Ovary (tissue), 9 donors: ENCODE data around the gene FNIP1. TPM values are rescaled to one million over a fixed set of nuclear protein-coding genes. Genes with fewer than 3 reads are reported as not detected.

Experiments
- DNase-seq, 5 donors: peaks; one replicate each; pipeline ENCODE4 v3.0.0-alpha.2; 2019 to 2020
- H3K27ac ChIP-seq, 2 donors: fragments of 200-600 bp; one replicate each; pipeline versions ENCODE4 v1.5.1 to v1.8.0; 2019 to 2022
- H3K27me3 ChIP-seq: fragments of 200-600 bp; one replicate; pipeline ENCODE4 v1.8.0; 2022
- H3K36me3 ChIP-seq: fragments of 200-600 bp; sonication (generic); one replicate; pipeline ENCODE4 v1.5.1; 2019
- H3K4me1 ChIP-seq: one replicate; pipeline ENCODE4 v1.8.1; 2013; ENCODE audit warnings: mild to moderate bottlenecking, moderate library complexity; ENCODE audit not compliant: insufficient read depth
- H3K4me3 ChIP-seq: fragments of 200-600 bp; sonication (generic); one replicate; pipeline ENCODE4 v1.5.1; 2017
- H3K9me3 ChIP-seq, 2 donors: fragments of 200-600 bp in 1 of 2; sonication (generic) in 1 of 2; one replicate each; pipeline versions ENCODE4 v1.5.1 to v1.8.1; 2013 to 2019; ENCODE audit warnings: mild to moderate bottlenecking in 1 of 2, moderate library complexity in 1 of 2
- EP300 ChIP-seq: sonication (generic); formaldehyde crosslinking; IDR thresholded peaks from one replicate; pipeline ENCODE4 v1.6.1; 2017; ENCODE audit warnings: antibody characterized with exemption
- POLR2A ChIP-seq: fragments of 450-650 bp; IDR thresholded peaks from one replicate; pipeline ENCODE4 v1.6.1; 2017; ENCODE audit warnings: antibody characterized with exemption, mild to moderate bottlenecking, moderate library complexity
- WGBS, 3 donors: extraction: QIAGEN DNeasy Blood & Tissue Kit in 1 of 3; methylation state at CpG; one replicate each; pipeline versions ENCODE4 v1.1.5 to v1.1.7; 2013 to 2017; 5-methylcytosine and 5-hydroxymethylcytosine counted together
- intact Hi-C, 4 donors: fragments of 100-400 bp; cut with DNase I; formaldehyde crosslinking; loops; one replicate each; pipeline versions ENCODE4 v1.11.0 to v1.15.1; 2022 to 2023
- polyA plus RNA-seq, 2 donors: library from polyadenylated mRNA; stranded (reverse); fragments of 200-250 nt in 1 of 2; fragments of 350-450 nt in 1 of 2; fragmentation: Illumina TruSeq in 1 of 2; extraction: RNeasy Lipid Tissue Mini Kit (QIAGEN cat#74804) in 1 of 2; gene quantifications; one replicate each; pipeline ENCODE4 v1.2.3, GENCODE V29; 2013 to 2014
- total RNA-seq, 7 donors: library from RNA; depleted of rRNA in 2 of 7; stranded (reverse); fragments of >200 nt in 2 of 7; fragmentation: NEBNext Ultra II Directional in 3 of 7; extraction: Animal tissue kit (Norgen Biotek cat#: 25700) in 3 of 7; gene quantifications; one replicate each; pipeline versions ENCODE4 v1.1.0 to v1.2.4, GENCODE V29; 2016 to 2023
- TF ChIP-seq, protein P1 (sequence below), 3 donors: fragments of 450-650 bp in 2 of 3; fragments of 200-600 bp in 1 of 3; IDR thresholded peaks; one replicate each; pipeline versions ENCODE4 v1.5.1 to v1.8.0; 2016 to 2022; ENCODE audit warnings: antibody characterized with exemption in 3 of 3, mild to moderate bottlenecking in 1 of 3
- donor health status: DM: no; HTN: no; CAD: no; lungs with moderate emphysema.
- donor health status: DM: no; HTN: no; CAD: no.
- donor health status: Bipolar disorder and iron deficiency.
- donor health status: DM: yes; HTN: yes; CAD: no.
- donor health status: DM: no; HTN: no; CAD: no.
- donor health status: DM: yes; HTN: yes; CAD: no.

The FNIP1 gene
- total and polyA plus RNA-seq, 9 donors: 7.2 to 52.7 (median 39.4) TPM

DNA sequence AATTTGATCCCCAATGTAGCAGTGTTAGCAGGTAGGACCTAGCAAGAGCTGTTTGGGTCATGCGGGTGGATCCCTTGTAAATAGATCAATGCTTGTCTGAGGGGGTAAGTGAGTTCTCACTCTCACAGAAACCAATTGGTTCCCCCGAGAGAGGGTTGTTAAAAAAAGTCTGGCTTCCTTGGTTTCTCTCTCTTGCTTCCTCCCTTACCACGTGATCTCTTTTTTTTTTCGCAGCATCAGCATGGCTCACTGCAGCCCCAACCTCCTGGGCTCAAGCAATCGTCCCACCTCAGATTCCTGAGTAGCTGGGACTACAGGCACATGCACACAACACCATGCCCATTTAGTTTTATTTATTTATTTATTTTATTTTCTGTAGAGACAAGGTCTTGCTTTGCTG is 188.2 kb downstream of the FNIP1 start:
- TF ChIP-seq POLR2A (no peak), EP300 (no peak)
- TF ChIP-seq, protein P1, sequence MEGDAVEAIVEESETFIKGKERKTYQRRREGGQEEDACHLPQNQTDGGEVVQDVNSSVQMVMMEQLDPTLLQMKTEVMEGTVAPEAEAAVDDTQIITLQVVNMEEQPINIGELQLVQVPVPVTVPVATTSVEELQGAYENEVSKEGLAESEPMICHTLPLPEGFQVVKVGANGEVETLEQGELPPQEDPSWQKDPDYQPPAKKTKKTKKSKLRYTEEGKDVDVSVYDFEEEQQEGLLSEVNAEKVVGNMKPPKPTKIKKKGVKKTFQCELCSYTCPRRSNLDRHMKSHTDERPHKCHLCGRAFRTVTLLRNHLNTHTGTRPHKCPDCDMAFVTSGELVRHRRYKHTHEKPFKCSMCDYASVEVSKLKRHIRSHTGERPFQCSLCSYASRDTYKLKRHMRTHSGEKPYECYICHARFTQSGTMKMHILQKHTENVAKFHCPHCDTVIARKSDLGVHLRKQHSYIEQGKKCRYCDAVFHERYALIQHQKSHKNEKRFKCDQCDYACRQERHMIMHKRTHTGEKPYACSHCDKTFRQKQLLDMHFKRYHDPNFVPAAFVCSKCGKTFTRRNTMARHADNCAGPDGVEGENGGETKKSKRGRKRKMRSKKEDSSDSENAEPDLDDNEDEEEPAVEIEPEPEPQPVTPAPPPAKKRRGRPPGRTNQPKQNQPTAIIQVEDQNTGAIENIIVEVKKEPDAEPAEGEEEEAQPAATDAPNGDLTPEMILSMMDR (IDR thresholded peaks at IDR 0.05): no peak
- no peak for DNase-seq
- Histone ChIP-seq H3K4me3 (no peak overlapping the region), H3K4me1 (peaks cover 2% of the 10 kb centered on the region), H3K36me3 (no peaks in the 10 kb centered on the region), H3K27me3 (no peaks in the 10 kb centered on the region), H3K27ac (no peak overlapping the region), H3K9me3 (no peaks in the 10 kb centered on the region)
- WGBS, 3 donors: 85 to 87% (median 85%) methylated on average over 5 of the region's 5 CpGs
- intact Hi-C loops: no loop called here

- no peaks in the 10 kb centered on the region for H3K9me3 ChIP-seq
- H3K27me3 ChIP-seq: no peaks in the 10 kb centered on the region
- no peak overlapping the region for H3K4me3 ChIP-seq
- DNase-seq: no peak
- WGBS, 3 donors: 36 to 40% (median 39%) methylated on average over 4 of the region's 4 CpGs
- peaks cover 2% of the 10 kb centered on the region for H3K4me1 ChIP-seq
- H3K36me3 ChIP-seq: no peaks in the 10 kb centered on the region
- H3K27ac ChIP-seq: no peak overlapping the region
- intact Hi-C loops: no loop called here
- TF ChIP-seq, protein P1 (IDR thresholded peaks at IDR 0.05): no peak
- TF ChIP-seq EP300 (no peak), POLR2A (no peak)
These were observed 188.8 kb downstream of the FNIP1 start for GRCh38 chr5:131607903-131608540.

GRCh38 chr5:131607418-131607817 is 189.4 kb downstream of the FNIP1 start:
- no peak overlapping the region for H3K27ac ChIP-seq
- no peak overlapping the region for H3K4me3 ChIP-seq
- no peaks in the 10 kb centered on the region for H3K27me3 ChIP-seq
- peaks cover 2% of the 10 kb centered on the region for H3K4me1 ChIP-seq
- 80 to 86% (median 81%) methylated on average over 4 of the region's 4 CpGs for WGBS, 3 donors
- intact Hi-C loops: no loop called here
- no peaks in the 10 kb centered on the region for H3K9me3 ChIP-seq
- H3K36me3 ChIP-seq: no peaks in the 10 kb centered on the region
- no peak for DNase-seq
- TF ChIP-seq EP300: no peak
- no peak for TF ChIP-seq POLR2A
- TF ChIP-seq, protein P1 (IDR thresholded peaks at IDR 0.05): no peak

GRCh38 chr5:131605086-131605485 is 191.7 kb downstream of the FNIP1 start:
- intact Hi-C loops: no loop called here
- Histone ChIP-seq H3K4me1 (peaks cover 2% of the 10 kb centered on the region), H3K27me3 (no peaks in the 10 kb centered on the region), H3K27ac (no peak overlapping the region), H3K9me3 (no peaks in the 10 kb centered on the region), H3K36me3 (no peaks in the 10 kb centered on the region), H3K4me3 (no peak overlapping the region)
- TF ChIP-seq POLR2A: no peak
- no peak for TF ChIP-seq EP300
- TF ChIP-seq, protein P1 (IDR thresholded peaks at IDR 0.05): no peak
- no peak for DNase-seq
- 92 to 95% (median 93%) methylated on average over 2 of the region's 2 CpGs for WGBS, 3 donors
